Measurements from ENCODE around the gene IL1R1. TPM values are rescaled to one million over a fixed set of nuclear protein-coding genes. Genes with fewer than 3 reads are reported as not detected.
A peak's percentile ranks its signal among the peaks of the same experiment; 100 is the strongest.

IL1R1 gene
- total and polyA plus RNA-seq, 10 of the 15 experiments (the other 5 are each of a cell fraction or from before 2014, with no cell fraction given), result 0.17 to 13.2 (median 0.53) TPM

DNA sequence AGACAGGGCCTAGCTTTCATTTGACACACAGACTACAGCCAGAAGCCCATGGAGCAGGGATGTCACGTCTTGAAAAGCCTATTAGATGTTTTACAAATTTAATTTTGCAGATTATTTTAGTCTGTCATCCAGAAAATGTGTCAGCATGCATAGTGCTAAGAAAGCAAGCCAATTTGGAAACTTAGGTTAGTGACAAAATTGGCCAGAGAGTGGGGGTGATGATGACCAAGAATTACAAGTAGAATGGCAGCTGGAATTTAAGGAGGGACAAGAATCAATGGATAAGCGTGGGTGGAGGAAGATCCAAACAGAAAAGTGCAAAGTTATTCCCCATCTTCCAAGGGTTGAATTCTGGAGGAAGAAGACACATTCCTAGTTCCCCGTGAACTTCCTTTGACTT, 36.5 kb downstream of the IL1R1 start:
- POLR2A ChIA-PET, result no interaction called here
- H4K20me1 ChIP-seq (ENCODE audit: control insufficient read depth, insufficient read depth), result no peaks in the 10 kb centered on the region
- H3K36me3 ChIP-seq (ENCODE audit: control insufficient read depth in 2 of 2, insufficient read depth in 2 of 2, low read length in 1 of 2), result no peaks in the 10 kb centered on the region
- no peaks in the 10 kb centered on the region for H3K79me2 ChIP-seq (ENCODE audit: control insufficient read depth, insufficient read depth, low read length)
- BruUV-seq (replicated peaks), result TSS peak; percentile 36
- RAD21 ChIA-PET (ENCODE audit: unreplicated experiment), result no interaction called here
- 29% methylated on average over 3 of the region's 3 CpGs for WGBS (ENCODE audit: insufficient coverage, insufficient replicate concordance, low lambda C conversion rate, missing lambda C conversion rate)
- no peak overlapping the region for H3K4me3 ChIP-seq
- ATAC-seq, result no peak
- no peak overlapping the region for H3K9ac ChIP-seq (ENCODE audit: control insufficient read depth, insufficient read depth, low read length)
- no peaks in the 10 kb centered on the region for H3K4me1 ChIP-seq (ENCODE audit: control insufficient read depth, insufficient read depth, low read length)
- CTCF ChIA-PET, result interaction anchor here (1.6 kb wide), 1 partner anchor 57 kb away, joined by 4 read pairs; no protein-coding TSS in a partner anchor
- intact Hi-C loops (cut with micrococcal nuclease; ENCODE audit: unreplicated experiment), result no loop called here
- H3K27me3 ChIP-seq (replicated peaks in 1 of 2; ENCODE audit: control insufficient read depth in 2 of 2, insufficient read depth in 2 of 2, low read length in 1 of 2), result no peaks in the 10 kb centered on the region
- no peak for DNase-seq (ENCODE audit: low read depth, low spot score)
- no peak overlapping the region for H3K27ac ChIP-seq (ENCODE audit: control insufficient read depth, insufficient read depth)
- no peak overlapping the region for H2AFZ ChIP-seq (ENCODE audit: control insufficient read depth, low read depth, low read length)
- no peak for TF ChIP-seq CREB1 (IDR thresholded peaks at IDR 0.05; ENCODE audit: low read depth)
- in situ Hi-C loops (cut with MboI), result no loop called here
- no peak for FAIRE-seq
- SMC1A ChIA-PET (ENCODE audit: uncharacterized antibody, unreplicated experiment), result interaction anchor here (3.0 kb wide), 1 partner anchor 61 kb away, joined by 14 read pairs; no protein-coding TSS in a partner anchor
- no peaks in the 10 kb centered on the region for H3K9me3 ChIP-seq (replicated peaks; ENCODE audit: control insufficient read depth, insufficient read depth, low read length)
- H3K4me2 ChIP-seq (ENCODE audit: control insufficient read depth, insufficient read depth), result no peak overlapping the region

DNA sequence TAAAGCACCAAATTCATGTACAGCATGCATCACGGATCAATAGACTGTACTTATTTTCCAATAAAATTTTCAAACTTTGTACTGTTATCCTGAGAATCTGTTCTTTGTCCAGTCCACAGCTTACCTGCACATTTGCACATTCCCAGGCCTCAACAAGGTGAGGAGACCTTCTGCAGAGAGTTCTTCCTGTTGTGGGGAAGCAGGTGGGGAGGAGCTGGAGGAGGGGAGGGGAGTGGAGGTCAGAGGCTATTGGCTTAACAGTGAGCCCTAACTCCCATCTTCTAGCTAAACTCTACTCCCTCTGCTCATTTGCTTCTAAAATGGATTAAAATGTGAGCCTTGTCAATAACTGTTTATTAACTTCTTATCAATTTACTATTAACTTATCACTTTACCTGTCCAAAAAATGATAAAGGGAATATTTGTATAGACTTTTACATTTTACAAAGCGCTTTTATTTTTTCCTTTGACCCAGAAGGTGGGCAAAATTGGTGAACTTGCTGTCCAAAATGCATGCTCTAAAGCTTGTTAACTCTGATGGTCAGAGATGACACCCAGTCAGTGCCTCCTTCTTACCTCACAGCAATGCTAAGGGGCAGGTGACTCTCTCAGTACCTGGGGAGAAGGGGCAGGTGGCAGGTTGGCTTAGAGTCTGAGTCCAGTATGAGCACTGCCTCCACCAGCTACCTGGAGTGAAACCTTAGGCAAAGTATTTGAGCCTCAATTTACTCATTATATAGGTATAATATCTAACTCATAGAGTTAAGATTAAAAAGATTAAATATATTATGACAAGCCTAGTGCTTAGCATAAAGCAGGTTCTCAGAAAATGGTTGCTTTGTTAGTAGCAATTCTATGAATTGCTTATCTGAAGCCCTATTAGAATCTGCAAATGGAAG, 37.5 kb downstream of the IL1R1 start:
- ATAC-seq, result no peak
- no peaks in the 10 kb centered on the region for H3K79me2 ChIP-seq (ENCODE audit: control insufficient read depth, insufficient read depth, low read length)

More for the DNA sequence above, 37.5 kb downstream of the IL1R1 start:
- SMC1A ChIA-PET (ENCODE audit: uncharacterized antibody, unreplicated experiment), result interaction anchor here (3.0 kb wide), 1 partner anchor 60 kb away, joined by 14 read pairs; no protein-coding TSS in a partner anchor
- H3K9me3 ChIP-seq (replicated peaks; ENCODE audit: control insufficient read depth, insufficient read depth, low read length), result no peaks in the 10 kb centered on the region
- no peak for FAIRE-seq
- no peaks in the 10 kb centered on the region for H3K27me3 ChIP-seq (replicated peaks in 1 of 2; ENCODE audit: control insufficient read depth in 2 of 2, insufficient read depth in 2 of 2, low read length in 1 of 2)
- intact Hi-C loops (cut with micrococcal nuclease; ENCODE audit: unreplicated experiment), result no loop called here
- DNase-seq (ENCODE audit: low read depth, low spot score), result no peak
- H3K27ac ChIP-seq (ENCODE audit: control insufficient read depth, insufficient read depth), result no peak overlapping the region
- H3K4me2 ChIP-seq (ENCODE audit: control insufficient read depth, insufficient read depth), result no peak overlapping the region
- no TSS peak for BruUV-seq (replicated peaks)
- WGBS (ENCODE audit: insufficient coverage, insufficient replicate concordance, low lambda C conversion rate, missing lambda C conversion rate), result 30% methylated on average over 2 of the region's 2 CpGs
- no peaks in the 10 kb centered on the region for H3K36me3 ChIP-seq (ENCODE audit: control insufficient read depth in 2 of 2, insufficient read depth in 2 of 2, low read length in 1 of 2)
- no peaks in the 10 kb centered on the region for H3K4me1 ChIP-seq (ENCODE audit: control insufficient read depth, insufficient read depth, low read length)
- CTCF ChIA-PET, result interaction anchor here (1.2 to 1.6 kb wide), 2 partner anchors 56 to 61 kb away, joined by 3 to 4 read pairs; no protein-coding TSS in a partner anchor
- no peak overlapping the region for H3K9ac ChIP-seq (ENCODE audit: control insufficient read depth, insufficient read depth, low read length)
- H3K4me3 ChIP-seq, result no peak overlapping the region
- in situ Hi-C loops (cut with MboI), result no loop called here
- no peaks in the 10 kb centered on the region for H4K20me1 ChIP-seq (ENCODE audit: control insufficient read depth, insufficient read depth)
- H2AFZ ChIP-seq (ENCODE audit: control insufficient read depth, low read depth, low read length), result no peak overlapping the region
- TF ChIP-seq NFYA (IDR thresholded peaks at IDR 0.05; ENCODE audit: borderline replicate concordance, low read depth, low read length) (no peak), CBX3 (IDR thresholded peaks at IDR 0.05; ENCODE audit: borderline replicate concordance, low read depth) (no peak), SMAD1 (IDR thresholded peaks at IDR 0.05; ENCODE audit: low read depth, partially characterized antibody) (no peak), NR2F1 (conservative IDR thresholded peaks at IDR 0.05) (no peak), NR2C2 (IDR thresholded peaks at IDR 0.05; ENCODE audit: borderline replicate concordance, control insufficient read depth, insufficient read length, low read depth) (no peak), CREM (IDR thresholded peaks at IDR 0.05; ENCODE audit: low read depth) (no peak), JUND (IDR thresholded peaks at IDR 0.05; ENCODE audit: low read depth, low read length) (no peak), BACH1 (IDR thresholded peaks at IDR 0.05; ENCODE audit: borderline replicate concordance) (no peak)
- TF ChIP-seq, protein P1, sequence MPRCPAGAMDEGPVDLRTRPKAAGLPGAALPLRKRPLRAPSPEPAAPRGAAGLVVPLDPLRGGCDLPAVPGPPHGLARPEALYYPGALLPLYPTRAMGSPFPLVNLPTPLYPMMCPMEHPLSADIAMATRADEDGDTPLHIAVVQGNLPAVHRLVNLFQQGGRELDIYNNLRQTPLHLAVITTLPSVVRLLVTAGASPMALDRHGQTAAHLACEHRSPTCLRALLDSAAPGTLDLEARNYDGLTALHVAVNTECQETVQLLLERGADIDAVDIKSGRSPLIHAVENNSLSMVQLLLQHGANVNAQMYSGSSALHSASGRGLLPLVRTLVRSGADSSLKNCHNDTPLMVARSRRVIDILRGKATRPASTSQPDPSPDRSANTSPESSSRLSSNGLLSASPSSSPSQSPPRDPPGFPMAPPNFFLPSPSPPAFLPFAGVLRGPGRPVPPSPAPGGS (IDR thresholded peaks at IDR 0.05; ENCODE audit: borderline replicate concordance, insufficient read depth, low read depth, low read length, poor library complexity, severe bottlenecking), result no peak
- POLR2A ChIA-PET, result no interaction called here
- RAD21 ChIA-PET (ENCODE audit: unreplicated experiment), result no interaction called here
